WERI-Rb-1 (cell line): ENCODE results near the gene ARID1B.

Experiments used
- DNase-seq: peaks from one replicate; pipeline ENCODE4 v3.0.0-alpha.2; 2020
- H3K27ac ChIP-seq: fragments of 250-450 bp; sonication (Bioruptor Pico); 2 replicates; pipeline ENCODE4 v1.5.1; 2020; ENCODE audit warnings: mild to moderate bottlenecking, moderate library complexity
- H3K27me3 ChIP-seq: fragments of 250-450 bp; sonication (Bioruptor Pico); 2 replicates; pipeline ENCODE4 v1.5.1; 2021; ENCODE audit warnings: mild to moderate bottlenecking, low read depth, moderate library complexity; ENCODE audit not compliant: insufficient read depth, severe bottlenecking
- H3K36me3 ChIP-seq: fragments of 250-450 bp; sonication (Bioruptor Pico); 2 replicates; pipeline ENCODE4 v1.5.1; 2020; ENCODE audit warnings: mild to moderate bottlenecking, moderate library complexity
- H3K4me3 ChIP-seq: 2 replicates; pipeline ENCODE4 v1.5.1; 2011; ENCODE audit warnings: low read depth, mild to moderate bottlenecking, control low read depth, low read length
- H3K9me3 ChIP-seq: fragments of 250-450 bp; sonication (Bioruptor Pico); 2 replicates; pipeline ENCODE4 v1.5.1; 2021; ENCODE audit warnings: mild to moderate bottlenecking, moderate library complexity; ENCODE audit not compliant: severe bottlenecking
- CTCF ChIP-seq: IDR thresholded peaks from 2 replicates; pipeline ENCODE4 v1.5.1; 2011; ENCODE audit warnings: low read depth, mild to moderate bottlenecking, control low read depth, inconsistent platforms, low read length

ARID1B gene

GRCh38 chr6:157101166-157101565, 324.0 kb downstream of the ARID1B start:
- no peak for DNase-seq
- H3K4me3 ChIP-seq: no peak overlapping the region
- H3K27me3 ChIP-seq: no peaks in the 10 kb centered on the region
- H3K9me3 ChIP-seq: no peaks in the 10 kb centered on the region
- H3K27ac ChIP-seq: no peak overlapping the region
- no peak for TF ChIP-seq CTCF
- peaks cover 3% of the 10 kb centered on the region; the same call in 1 of the 2 replicates for H3K36me3 ChIP-seq

- Histone ChIP-seq H3K9me3 (no peaks in the 10 kb centered on the region), H3K4me3 (no peak overlapping the region), H3K36me3 (peaks cover 3% of the 10 kb centered on the region; the same call in 1 of the 2 replicates), H3K27me3 (no peaks in the 10 kb centered on the region), H3K27ac (no peak overlapping the region)
- no peak for TF ChIP-seq CTCF
- DNase-seq: no peak
Observed at GRCh38 chr6:157104803-157105202, 327.6 kb downstream of the ARID1B start.

- H3K36me3 ChIP-seq: peaks cover 10% of the 10 kb centered on the region
- no peak overlapping the region for H3K4me3 ChIP-seq
- no peak for DNase-seq
- H3K27ac ChIP-seq: no peak overlapping the region
- H3K9me3 ChIP-seq: no peaks in the 10 kb centered on the region
- TF ChIP-seq CTCF: no peak
- H3K27me3 ChIP-seq: no peaks in the 10 kb centered on the region
Observed at GRCh38 chr6:157106487-157106886, 329.3 kb downstream of the ARID1B start.

GRCh38 chr6:157107571-157107914, 330.4 kb downstream of the ARID1B start:
- H3K36me3 ChIP-seq: peaks cover 10% of the 10 kb centered on the region
- no peak overlapping the region for H3K27ac ChIP-seq
- no peaks in the 10 kb centered on the region for H3K9me3 ChIP-seq
- TF ChIP-seq CTCF: no peak
- no peaks in the 10 kb centered on the region for H3K27me3 ChIP-seq
- no peak overlapping the region for H3K4me3 ChIP-seq
- no peak for DNase-seq

GRCh38 chr6:157107915-157108651, 330.9 kb downstream of the ARID1B start:
- Histone ChIP-seq H3K4me3 (no peak overlapping the region), H3K27ac (no peak overlapping the region), H3K9me3 (no peaks in the 10 kb centered on the region)

More at GRCh38 chr6:157107915-157108651, 330.9 kb downstream of the ARID1B start:
- Histone ChIP-seq H3K36me3 (peaks cover 10% of the 10 kb centered on the region), H3K27me3 (no peaks in the 10 kb centered on the region)
- no peak for TF ChIP-seq CTCF
- DNase-seq: no peak
